Measurements from ENCODE around the gene ARMC7. TPM values are rescaled to one million over a fixed set of nuclear protein-coding genes. Genes with fewer than 3 reads are reported as not detected.

ARMC7 gene
- total and polyA plus RNA-seq, 4 experiments from 2014 or later: 1.3 to 21.9 (median 11.7) TPM

DNA sequence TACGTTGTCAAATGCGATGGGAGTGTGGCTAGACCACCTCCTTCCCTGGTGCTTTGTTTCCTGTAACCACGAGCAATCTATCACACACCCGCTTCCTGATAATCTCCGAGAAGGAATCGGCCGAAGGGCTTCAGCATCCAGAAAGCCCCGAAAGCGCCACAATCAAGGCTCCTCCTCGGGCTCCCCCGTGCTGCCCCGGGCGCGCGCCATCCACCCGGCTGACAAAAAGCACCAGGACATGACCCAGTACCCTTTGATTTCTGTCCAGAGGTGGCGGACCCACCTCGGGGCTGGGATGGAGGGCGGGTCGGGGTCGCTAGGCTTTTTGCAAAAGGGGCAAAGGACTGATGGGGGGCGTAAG lies 743 bp upstream of the ARMC7 start:
- DNase-seq: peak in 1 of 5 donors; percentile 50
- peaks cover 18 to 36% (median 27%) of the 10 kb centered on the region in 4 donors for H3K4me1 Mint-ChIP-seq
- POLR2A ChIA-PET (ENCODE audit: partially characterized antibody): interaction anchor here (0.7 to 9.9 kb wide), 24 partner anchors 8 to 180 kb away, joined by 3 to 97 read pairs (median 5); partner anchors contain the start of genes ATP5PD, GGA3, HID1 and JPT1
- peak overlapping the region; percentile 60 for H3K27ac ChIP-seq (ENCODE audit: low read depth, low read length)
- no peaks in the 10 kb centered on the region for H3K27me3 ChIP-seq (ENCODE audit: insufficient read depth, low read length)
- no peaks in the 10 kb centered on the region for H3K36me3 ChIP-seq (ENCODE audit: insufficient read depth, low read length)
- no peaks in the 10 kb centered on the region for H3K9me3 ChIP-seq (ENCODE audit: control insufficient read depth in 1 of 2, low read length in 2 of 2)
- no peaks in the 10 kb centered on the region for H3K9me3 Mint-ChIP-seq
- CTCF ChIA-PET (ENCODE audit: partially characterized antibody): interaction anchor here (1.2 to 9.9 kb wide), 4 partner anchors 17 to 95 kb away, joined by 4 to 325 read pairs (median 218); partner anchors contain the start of genes NT5C and NUP85
- peak overlapping the region; percentile 69 to 84 for H3K4me3 ChIP-seq (ENCODE audit: low read length in 2 of 2)
- H3K27ac Mint-ChIP-seq: peak overlapping the region; percentile 5 to 91 (median 74)
- peaks cover 36% of the 10 kb centered on the region for H3K4me1 ChIP-seq (ENCODE audit: insufficient read depth, low read length)
- H3K36me3 Mint-ChIP-seq: peaks cover 6 to 9% of the 10 kb centered on the region in 2 donors
- H3K27me3 Mint-ChIP-seq: no peaks in the 10 kb centered on the region
- H3K4me3 Mint-ChIP-seq: peak overlapping the region; percentile 88 to 92 (median 89)
- intact Hi-C loops (cut with micrococcal nuclease): loop anchor here (1.0 to 2.0 kb wide), 5 partner anchors 22 to 148 kb away; partner anchors contain the start of genes KCTD2, MRPL58, NT5C and SLC16A5

DNA sequence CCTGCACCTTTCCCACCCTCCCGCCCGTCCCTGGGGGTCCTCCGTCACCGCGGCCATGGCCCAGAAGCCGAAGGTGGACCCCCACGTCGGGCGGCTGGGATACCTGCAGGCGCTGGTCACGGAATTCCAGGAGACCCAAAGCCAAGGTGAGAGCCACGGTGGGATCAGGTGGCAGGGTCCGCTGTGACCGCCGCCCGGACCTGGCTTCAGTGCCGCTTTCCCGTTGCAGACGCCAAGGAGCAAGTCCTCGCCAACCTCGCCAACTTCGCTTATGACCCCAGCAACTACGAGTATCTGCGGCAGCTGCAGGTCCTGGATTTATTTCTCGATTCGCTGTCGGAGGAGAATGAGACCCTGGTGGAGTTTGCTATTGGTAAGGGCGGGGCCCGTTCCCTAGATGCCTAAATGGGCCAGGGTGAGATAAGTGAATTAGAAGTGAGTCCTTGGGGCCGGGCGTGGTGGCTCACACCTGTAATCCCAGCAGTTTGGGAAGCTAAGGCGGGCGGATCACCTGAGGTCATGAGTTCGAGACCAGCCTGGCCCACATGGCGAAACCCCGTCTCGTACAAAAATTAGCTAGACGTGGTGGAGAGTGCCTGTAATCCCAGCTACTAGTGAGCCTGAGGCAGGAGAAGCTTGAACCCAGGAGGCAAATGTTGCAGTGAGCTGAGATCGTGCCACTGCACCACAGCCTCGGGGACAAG lies 617 bp downstream of the ARMC7 start:
- peak overlapping the region; percentile 60 for H3K27ac ChIP-seq (ENCODE audit: low read depth, low read length)
- H3K4me1 Mint-ChIP-seq: peaks cover 26 to 48% (median 36%) of the 10 kb centered on the region in 4 donors
- H3K36me3 ChIP-seq (ENCODE audit: insufficient read depth, low read length): no peaks in the 10 kb centered on the region
- H3K4me3 ChIP-seq (ENCODE audit: low read length in 2 of 2): peak overlapping the region; percentile 47 to 84
- peak in 2 of 5 donors; percentile 11 to 23 for DNase-seq
- H3K27ac Mint-ChIP-seq: peak overlapping the region; percentile 76 to 96 (median 92)
- H3K9me3 Mint-ChIP-seq: no peaks in the 10 kb centered on the region
- ChIA-PET POLR2A (ENCODE audit: partially characterized antibody) (interaction anchor here (0.6 to 9.9 kb wide), 30 partner anchors 9 to 284 kb away, joined by 3 to 97 read pairs (median 4); partner anchors contain the start of genes ATP5PD, GGA3, HID1 and KCTD2), CTCF (ENCODE audit: partially characterized antibody) (interaction anchor here (0.6 to 9.9 kb wide), 14 partner anchors 11 to 148 kb away, joined by 3 to 325 read pairs (median 5); partner anchors contain the start of genes MRPL58, NT5C and NUP85)
- intact Hi-C loops (cut with micrococcal nuclease): loop anchor here (5.0 kb wide), 1 partner anchor 42 kb away; the partner anchor contains the start of gene JPT1
- no peaks in the 10 kb centered on the region for H3K27me3 Mint-ChIP-seq
- H3K9me3 ChIP-seq (ENCODE audit: control insufficient read depth in 1 of 2, low read length in 2 of 2): no peaks in the 10 kb centered on the region
- H3K4me3 Mint-ChIP-seq: peak overlapping the region; percentile 88 to 93 (median 91)
- H3K4me1 ChIP-seq (ENCODE audit: insufficient read depth, low read length): peaks cover 45% of the 10 kb centered on the region
- no peaks in the 10 kb centered on the region for H3K27me3 ChIP-seq (ENCODE audit: insufficient read depth, low read length)
- H3K36me3 Mint-ChIP-seq: peaks cover 11 to 12% of the 10 kb centered on the region in 2 donors

DNA sequence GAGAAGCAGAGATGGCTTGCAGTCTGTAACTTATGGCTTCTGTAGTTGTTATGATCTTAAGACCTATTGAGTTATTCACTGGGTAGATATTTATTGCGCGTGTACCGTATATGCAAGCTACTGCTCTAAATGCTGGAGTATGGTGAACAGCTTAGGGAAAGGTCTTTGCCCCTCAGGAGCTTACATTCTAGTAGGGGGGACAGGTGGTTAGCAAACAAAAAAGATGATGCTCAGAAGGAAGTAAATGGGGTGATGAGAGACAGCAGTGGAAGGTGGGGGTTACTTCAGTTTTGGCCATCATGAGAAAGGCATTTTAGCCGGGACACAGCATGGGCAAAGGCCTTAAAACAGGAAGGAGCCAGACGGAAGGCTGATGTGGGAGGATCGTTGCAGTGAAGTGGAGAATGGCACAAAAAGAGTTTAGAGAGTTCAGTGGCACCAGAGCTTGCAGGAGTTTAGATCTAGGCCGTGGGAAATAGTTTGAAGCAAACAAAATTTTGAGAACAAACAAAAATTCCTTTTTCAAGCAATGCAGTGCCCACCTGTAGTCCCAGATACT lies 2.1 kb downstream of the ARMC7 start:
- Histone ChIP-seq H3K9me3 (ENCODE audit: control insufficient read depth in 1 of 2, low read length in 2 of 2) (no peaks in the 10 kb centered on the region), H3K27ac (ENCODE audit: low read depth, low read length) (no peak overlapping the region), H3K27me3 (ENCODE audit: insufficient read depth, low read length) (no peaks in the 10 kb centered on the region), H3K4me1 (ENCODE audit: insufficient read depth, low read length) (peaks cover 45% of the 10 kb centered on the region), H3K4me3 (ENCODE audit: low read length in 2 of 2) (no peak overlapping the region), H3K36me3 (ENCODE audit: insufficient read depth, low read length) (no peaks in the 10 kb centered on the region)
- no peak for DNase-seq
- Mint-ChIP-seq H3K27ac (peak overlapping the region; percentile 17 to 81 (median 73)), H3K27me3 (no peaks in the 10 kb centered on the region), H3K9me3 (no peaks in the 10 kb centered on the region), H3K4me1 (peaks cover 26 to 48% (median 36%) of the 10 kb centered on the region in 4 donors), H3K4me3 (peak overlapping the region; percentile 0 to 79 (median 71)), H3K36me3 (peaks cover 11 to 12% of the 10 kb centered on the region in 2 donors)
- intact Hi-C loops (cut with micrococcal nuclease): loop anchor here (5.0 kb wide), 1 partner anchor 40 kb away; the partner anchor contains the start of gene JPT1
- ChIA-PET CTCF (ENCODE audit: partially characterized antibody) (interaction anchor here (0.6 to 9.9 kb wide), 13 partner anchors 9 to 150 kb away, joined by 3 to 325 read pairs (median 8); partner anchors contain the start of genes MRPL58, NT5C and NUP85), POLR2A (ENCODE audit: partially characterized antibody) (interaction anchor here (0.6 to 9.9 kb wide), 7 partner anchors 12 to 159 kb away, joined by 3 to 97 read pairs (median 4); partner anchors contain the start of genes GGA3, MIF4GD, NT5C and SUMO2)

DNA sequence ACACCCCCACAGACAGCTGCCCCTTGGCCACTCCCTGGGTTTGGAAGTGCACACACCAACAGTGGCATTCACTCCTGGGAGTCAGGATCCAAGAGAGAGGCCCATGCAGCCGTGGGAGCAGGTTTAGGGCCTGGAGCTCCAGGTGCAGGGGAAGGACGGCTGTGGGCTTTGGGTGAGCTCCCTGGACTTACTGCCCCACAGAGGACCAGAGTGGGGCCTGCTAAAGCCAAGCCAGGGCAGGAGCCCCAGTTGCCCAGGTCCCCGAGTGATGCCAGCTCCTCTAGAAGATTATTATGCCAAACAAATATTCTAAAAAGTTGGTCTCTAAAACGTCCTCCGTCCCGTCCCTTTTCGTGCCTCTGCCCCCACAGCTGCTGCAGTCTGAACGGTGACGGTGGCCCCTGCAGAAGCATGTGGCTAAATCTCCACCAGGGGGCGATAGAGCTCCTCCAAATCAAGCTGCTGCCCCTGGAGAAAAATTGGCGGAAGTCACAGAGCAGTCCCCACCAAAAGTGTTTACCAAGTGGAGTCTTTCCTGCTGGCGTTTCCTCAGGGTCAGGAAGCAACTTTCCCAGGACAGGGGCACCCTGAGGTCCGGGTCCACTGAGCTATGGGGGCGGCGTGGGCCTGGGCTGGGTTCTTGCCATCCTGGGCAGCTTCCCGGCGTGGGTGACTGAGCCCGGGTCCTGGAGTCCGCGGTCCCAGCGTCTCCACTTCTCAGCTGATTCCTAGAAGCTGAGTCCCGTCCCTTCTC lies 4.2 kb downstream of the ARMC7 start:
- intact Hi-C loops (cut with micrococcal nuclease): loop anchor here (1.0 to 5.0 kb wide), 8 partner anchors 17 to 298 kb away; partner anchors contain the start of genes JPT1, NT5C and NUP85
- H3K4me3 ChIP-seq (ENCODE audit: low read length in 2 of 2): peak overlapping the region; percentile 69 to 71
- H3K36me3 ChIP-seq (ENCODE audit: insufficient read depth, low read length): no peaks in the 10 kb centered on the region
- H3K9me3 ChIP-seq (ENCODE audit: control insufficient read depth in 1 of 2, low read length in 2 of 2): no peaks in the 10 kb centered on the region
- Mint-ChIP-seq H3K4me1 (peaks cover 22 to 44% (median 34%) of the 10 kb centered on the region in 4 donors), H3K27me3 (no peaks in the 10 kb centered on the region), H3K27ac (peak overlapping the region; percentile 74 to 96 (median 92)), H3K9me3 (no peaks in the 10 kb centered on the region), H3K4me3 (peak overlapping the region; percentile 85 to 97 (median 94)), H3K36me3 (peaks cover 19 to 21% of the 10 kb centered on the region in 2 donors)
- peak; percentile 87 to 90 (median 89) for DNase-seq
- POLR2A ChIA-PET (ENCODE audit: partially characterized antibody): interaction anchor here (0.6 to 9.9 kb wide), 43 partner anchors 9 to 421 kb away, joined by 3 to 97 read pairs (median 4); partner anchors contain the start of genes GGA3, HID1, MIF4GD and MRPL58
- H3K27me3 ChIP-seq (ENCODE audit: insufficient read depth, low read length): no peaks in the 10 kb centered on the region
- H3K27ac ChIP-seq (ENCODE audit: low read depth, low read length): peak overlapping the region; percentile 66
- H3K4me1 ChIP-seq (ENCODE audit: insufficient read depth, low read length): peaks cover 40% of the 10 kb centered on the region
- CTCF ChIA-PET (ENCODE audit: partially characterized antibody): interaction anchor here (0.6 to 9.9 kb wide), 65 partner anchors 8 to 933 kb away, joined by 3 to 325 read pairs (median 6); partner anchors contain the start of genes ATP5PD, CDR2L, HID1 and JPT1

DNA sequence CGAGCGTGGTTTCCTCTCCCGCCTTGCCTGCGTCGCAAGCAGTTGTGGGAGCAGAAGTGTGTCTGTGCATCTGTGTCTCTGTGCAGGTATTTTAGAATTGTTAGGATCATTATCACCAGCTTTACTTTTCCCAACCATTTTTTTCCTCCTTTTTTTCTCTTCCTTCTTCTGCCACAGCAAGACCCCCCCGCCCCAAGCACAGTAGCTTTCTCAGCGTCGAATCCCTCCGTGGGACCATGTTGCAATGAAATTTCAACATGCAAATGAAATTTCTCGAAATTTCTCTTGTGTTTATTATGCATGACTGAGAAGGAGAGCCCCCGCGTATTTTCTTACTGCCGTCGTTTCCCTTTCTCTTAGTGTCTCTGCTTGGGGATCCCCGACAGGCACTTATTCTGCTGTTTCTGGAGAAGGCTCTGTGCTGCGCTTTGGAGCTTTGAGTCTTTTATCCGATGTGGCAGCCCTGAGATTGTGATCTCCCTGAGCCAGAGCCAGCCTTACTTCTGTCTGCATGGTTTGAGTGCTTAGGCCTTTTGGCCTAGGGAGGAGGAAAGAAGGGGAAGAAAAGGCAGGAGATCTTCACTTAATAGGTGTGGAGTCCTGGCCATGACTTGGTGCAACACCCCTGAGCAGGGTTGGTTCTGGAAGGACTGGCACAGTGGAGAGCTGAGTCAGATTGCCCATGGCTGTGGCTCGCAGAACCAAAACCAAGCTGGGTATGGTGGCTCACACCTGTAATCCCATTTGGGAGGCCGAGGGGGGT lies 5.0 kb downstream of the ARMC7 start:
- ChIA-PET CTCF (ENCODE audit: partially characterized antibody) (interaction anchor here (0.6 to 9.9 kb wide), 61 partner anchors 8 to 932 kb away, joined by 3 to 325 read pairs (median 6); partner anchors contain the start of genes ATP5PD, CDR2L, HID1 and JPT1), POLR2A (ENCODE audit: partially characterized antibody) (interaction anchor here (0.6 to 9.9 kb wide), 41 partner anchors 8 to 420 kb away, joined by 3 to 97 read pairs (median 5); partner anchors contain the start of genes GGA3, HID1, MIF4GD and MRPL58)
- H3K36me3 ChIP-seq (ENCODE audit: insufficient read depth, low read length): no peaks in the 10 kb centered on the region
- peak overlapping the region; percentile 69 to 71 for H3K4me3 ChIP-seq (ENCODE audit: low read length in 2 of 2)
- intact Hi-C loops (cut with micrococcal nuclease): loop anchor here (1.0 to 5.0 kb wide), 8 partner anchors 17 to 298 kb away; partner anchors contain the start of genes JPT1, NT5C and NUP85
- Mint-ChIP-seq H3K4me1 (peaks cover 24 to 45% (median 33%) of the 10 kb centered on the region in 4 donors), H3K9me3 (no peaks in the 10 kb centered on the region), H3K4me3 (peak overlapping the region; percentile 85 to 97 (median 94)), H3K36me3 (peaks cover 21 to 23% of the 10 kb centered on the region in 2 donors), H3K27me3 (no peaks in the 10 kb centered on the region), H3K27ac (peak overlapping the region; percentile 74 to 96 (median 92))
- peak overlapping the region; percentile 66 for H3K27ac ChIP-seq (ENCODE audit: low read depth, low read length)
- peaks cover 36% of the 10 kb centered on the region for H3K4me1 ChIP-seq (ENCODE audit: insufficient read depth, low read length)
- no peaks in the 10 kb centered on the region for H3K27me3 ChIP-seq (ENCODE audit: insufficient read depth, low read length)
- no peaks in the 10 kb centered on the region for H3K9me3 ChIP-seq (ENCODE audit: control insufficient read depth in 1 of 2, low read length in 2 of 2)
- DNase-seq: no peak

Data from CD4-positive, alpha-beta memory T cell (primary cell).